HEK293T (cell line): ENCODE data around the gene MTA3.

Source experiments
- ARNT ChIP-seq: fragments of 450-650 bp; IDR thresholded peaks from 2 replicates; pipeline ENCODE4 v1.6.1; 2017; ENCODE audit warnings: mild to moderate bottlenecking
- ELF4 ChIP-seq: fragments of 450-650 bp; IDR thresholded peaks from 2 replicates; pipeline ENCODE4 v1.6.1; 2017; ENCODE audit warnings: antibody characterized with exemption
- FOXM1 ChIP-seq: fragments of 450-650 bp; IDR thresholded peaks from 2 replicates; pipeline ENCODE4 v1.6.1; 2017; ENCODE audit warnings: mild to moderate bottlenecking, borderline replicate concordance
- SP1 ChIP-seq: fragments of 450-650 bp; IDR thresholded peaks from 2 replicates; pipeline ENCODE4 v1.6.1; 2017

GRCh38 chr2:42789751-42790150, 221.3 kb downstream of the MTA3 start:
- TF ChIP-seq SP1 (no peak), FOXM1 (no peak), ARNT (no peak), ELF4 (no peak)
